T-helper 1 cell treated with Interleukin-12 subunit alpha and Interleukin-12 subunit beta and Interleukin-4 antibody, amounts not matched to agents 30 μg/mL and 1 μg/mL, for 36 hours (primary cell): Measurements from ENCODE around the gene LCP2.

Source experiments
- H3K27ac Mint-ChIP-seq: one replicate; pipeline ENCODE4 v1.8.0; 2021; ENCODE audit warnings: mild to moderate bottlenecking, mixed read lengths
- H3K27me3 Mint-ChIP-seq: one replicate; pipeline ENCODE4 v1.8.0; 2021; ENCODE audit warnings: low read depth, mixed read lengths
- H3K36me3 Mint-ChIP-seq: one replicate; pipeline ENCODE4 v1.8.0; 2021; ENCODE audit warnings: low read depth, mixed read lengths
- H3K4me1 Mint-ChIP-seq: one replicate; pipeline ENCODE4 v1.8.0; 2021; ENCODE audit warnings: low read depth, mixed read lengths
- H3K4me3 Mint-ChIP-seq: one replicate; pipeline ENCODE4 v1.8.0; 2021; ENCODE audit warnings: mild to moderate bottlenecking, moderate library complexity, mixed read lengths
- H3K9me3 Mint-ChIP-seq: one replicate; pipeline ENCODE4 v1.8.0; 2021; ENCODE audit warnings: mixed read lengths

The LCP2 gene

DNA sequence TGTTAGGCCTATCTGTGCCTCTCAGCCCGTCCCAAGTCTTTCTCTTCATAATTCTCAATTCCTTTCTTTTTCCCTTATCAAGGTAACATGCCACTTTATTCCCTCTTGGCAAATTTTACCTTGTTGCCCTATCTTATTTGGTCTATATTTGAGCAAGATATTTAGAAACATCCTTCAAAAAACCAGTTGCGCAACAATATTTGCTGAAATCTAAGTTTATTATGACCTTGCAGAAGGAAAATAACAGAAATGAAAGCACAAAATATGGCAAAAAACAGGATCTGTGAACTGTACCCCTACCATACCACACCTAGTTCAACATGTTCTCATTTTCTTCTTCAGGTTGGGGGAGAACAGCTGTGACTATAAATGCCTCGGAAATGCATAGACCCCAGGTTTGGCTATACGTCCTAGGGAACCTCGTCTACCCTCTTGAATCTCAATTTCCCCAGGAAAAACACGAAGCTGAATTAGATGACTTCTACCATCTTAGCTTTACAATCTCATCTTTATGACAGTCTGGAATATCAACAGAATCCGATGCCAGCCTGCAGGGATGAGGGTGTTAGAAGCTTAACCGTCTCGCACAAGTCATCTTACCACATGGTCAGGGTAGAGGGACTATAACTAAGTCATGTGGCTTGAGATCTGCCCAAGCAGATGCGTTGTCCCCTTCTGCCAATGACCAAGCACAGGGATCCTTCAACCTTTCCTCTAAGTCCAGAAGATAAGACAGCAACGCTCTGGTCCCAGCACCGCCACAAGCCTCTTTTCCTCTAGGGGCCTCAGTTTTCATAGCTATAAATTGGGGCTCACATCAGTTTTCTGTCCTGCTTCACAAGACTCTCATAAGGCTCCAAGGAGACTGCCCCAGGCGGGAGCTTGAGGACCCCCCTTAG is 1.3 kb downstream of the LCP2 start:
- peaks cover 68% of the 10 kb centered on the region for H3K4me1 Mint-ChIP-seq
- no peaks in the 10 kb centered on the region for H3K9me3 Mint-ChIP-seq

DNA sequence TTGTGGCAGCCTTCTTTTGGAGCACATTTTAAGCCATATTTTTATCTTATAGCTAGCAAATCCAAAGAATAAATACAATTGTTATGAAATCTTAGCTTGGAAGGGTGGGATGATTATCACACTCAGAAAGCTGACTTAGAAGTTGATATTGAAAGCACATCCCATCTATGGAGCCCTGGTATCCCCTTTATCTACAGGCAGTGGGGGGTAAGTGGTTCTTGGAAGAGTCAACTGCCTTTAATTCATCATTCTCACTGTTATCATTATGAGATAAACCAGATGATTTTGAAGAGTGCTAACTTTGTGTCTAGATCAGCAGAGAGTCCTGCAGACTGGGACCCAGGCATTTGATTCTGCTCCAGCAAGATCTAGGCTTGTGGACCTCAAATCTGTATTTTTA is 3.0 kb downstream of the LCP2 start:
- peak overlapping the region; percentile 99 for H3K4me3 Mint-ChIP-seq

More for the DNA sequence above, 1.3 kb downstream of the LCP2 start:
- Mint-ChIP-seq H3K36me3 (peaks cover 66% of the 10 kb centered on the region), H3K4me3 (peak overlapping the region; percentile 99), H3K27me3 (no peaks in the 10 kb centered on the region), H3K27ac (peak overlapping the region; percentile 87)

DNA sequence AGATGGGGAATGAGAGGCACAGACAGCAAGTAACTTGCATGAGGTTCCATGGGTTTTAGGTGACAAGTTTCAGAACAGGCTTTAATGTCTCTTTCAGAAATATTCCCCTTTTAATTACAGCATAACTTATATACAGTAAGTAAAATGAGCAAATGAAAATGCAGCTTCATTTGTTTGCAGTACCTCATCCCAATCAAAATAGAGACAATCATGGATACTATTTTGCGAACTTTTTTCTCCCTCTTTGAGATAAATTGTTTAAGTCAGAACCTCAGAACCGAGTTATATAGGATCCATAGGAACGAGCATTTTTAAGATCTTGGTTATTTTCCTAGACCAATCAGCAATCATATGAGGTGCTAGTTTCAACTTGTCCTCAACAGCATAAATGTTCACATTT is 3.5 kb downstream of the LCP2 start:
- Mint-ChIP-seq H3K27me3 (no peaks in the 10 kb centered on the region), H3K4me1 (peaks cover 71% of the 10 kb centered on the region), H3K4me3 (peak overlapping the region; percentile 99), H3K27ac (peak overlapping the region; percentile 62), H3K9me3 (no peaks in the 10 kb centered on the region), H3K36me3 (peaks cover 87% of the 10 kb centered on the region)

More for the DNA sequence above, 3.0 kb downstream of the LCP2 start:
- Mint-ChIP-seq H3K9me3 (no peaks in the 10 kb centered on the region), H3K27me3 (no peaks in the 10 kb centered on the region), H3K4me1 (peaks cover 70% of the 10 kb centered on the region), H3K27ac (peak overlapping the region; percentile 62), H3K36me3 (peaks cover 82% of the 10 kb centered on the region)

DNA sequence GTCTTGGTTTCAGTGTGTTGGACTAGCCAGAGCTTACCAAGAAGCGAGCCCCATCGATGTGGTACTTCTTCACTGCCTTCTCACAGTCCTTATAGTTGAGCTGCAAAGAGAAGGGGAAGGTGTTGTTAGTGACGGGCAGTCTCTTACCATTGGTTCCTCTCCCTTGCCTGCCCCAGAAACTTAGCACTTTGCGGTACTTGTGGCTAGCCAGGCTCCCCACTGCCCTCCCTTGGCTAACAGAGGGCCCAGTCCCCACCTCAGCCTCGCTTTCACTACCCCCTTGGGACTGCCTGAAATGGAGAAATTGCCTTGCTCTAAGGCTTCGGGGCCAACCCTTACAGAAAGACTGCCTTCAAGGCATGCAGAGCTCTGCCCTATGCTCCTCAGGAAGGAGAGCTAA is 4.3 kb downstream of the LCP2 start:
- Mint-ChIP-seq H3K9me3 (no peaks in the 10 kb centered on the region), H3K27me3 (no peaks in the 10 kb centered on the region), H3K4me1 (peaks cover 73% of the 10 kb centered on the region), H3K4me3 (peak overlapping the region; percentile 99), H3K36me3 (peaks cover 94% of the 10 kb centered on the region), H3K27ac (peak overlapping the region; percentile 87)

DNA sequence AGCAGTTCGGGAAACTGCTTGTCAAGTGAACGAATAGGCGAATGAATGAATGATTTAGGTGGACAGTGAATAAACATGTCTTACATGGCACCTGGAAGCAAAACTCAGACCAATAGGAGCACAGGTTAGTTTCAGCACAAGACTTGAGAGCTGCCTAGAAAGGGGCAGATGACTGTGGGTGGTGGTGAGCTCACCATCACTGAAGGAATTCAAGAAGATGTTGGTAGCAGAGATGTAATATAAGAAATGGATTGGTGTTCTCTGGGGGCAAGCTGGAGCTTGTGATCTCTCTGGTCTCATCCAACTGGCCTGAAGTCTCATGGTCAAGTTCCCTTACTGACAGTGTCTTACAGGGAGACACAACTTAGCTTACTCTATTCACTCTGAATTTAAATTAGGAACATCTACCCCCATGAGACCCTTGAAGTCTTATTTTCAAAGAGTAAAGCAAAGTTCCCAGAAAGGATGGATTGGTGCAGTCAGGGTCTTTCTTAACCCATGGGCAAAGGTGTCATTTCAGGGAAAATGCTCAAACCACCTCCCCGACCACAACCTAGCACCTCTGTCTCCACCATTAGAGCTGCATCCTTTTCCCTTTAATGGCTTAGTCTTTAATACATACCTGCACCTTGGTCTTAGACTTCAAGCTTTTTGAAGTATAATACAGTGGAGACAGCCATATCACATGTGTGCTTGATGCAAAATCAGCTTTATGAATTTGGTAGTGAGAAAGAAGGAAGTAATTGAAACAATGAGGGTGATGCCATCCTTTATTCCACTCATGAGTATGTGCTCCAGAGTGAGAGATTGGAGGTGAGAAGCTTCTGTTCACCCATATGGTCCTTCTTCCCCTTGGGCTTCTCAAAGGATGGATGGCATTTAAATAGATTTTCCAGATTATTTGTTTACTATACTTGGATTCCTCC is 5.1 kb downstream of the LCP2 start:
- Mint-ChIP-seq H3K27me3 (no peaks in the 10 kb centered on the region), H3K9me3 (no peaks in the 10 kb centered on the region), H3K4me3 (peak overlapping the region; percentile 99), H3K36me3 (peaks cover 98% of the 10 kb centered on the region), H3K27ac (peak overlapping the region; percentile 87), H3K4me1 (peaks cover 74% of the 10 kb centered on the region)

DNA sequence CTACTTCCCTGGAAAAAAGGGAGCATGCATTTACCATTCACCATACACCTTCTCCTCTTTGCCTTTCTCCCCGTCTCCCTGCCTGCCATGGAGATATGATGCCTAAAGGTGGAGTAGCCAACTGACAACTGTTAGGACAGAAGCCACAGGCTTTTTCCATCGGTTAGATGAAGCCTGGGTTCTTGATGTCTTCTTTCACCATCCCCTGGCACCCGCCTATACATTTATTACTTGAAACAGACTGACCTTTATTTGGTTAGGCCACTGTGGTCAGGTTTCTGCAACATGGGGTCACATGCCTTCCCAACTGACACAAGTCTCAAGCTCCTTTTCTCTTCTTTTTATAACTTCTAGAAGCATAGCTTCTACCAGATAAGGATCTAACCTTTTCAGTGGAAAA is 7.1 kb downstream of the LCP2 start:
- no peaks in the 10 kb centered on the region for H3K27me3 Mint-ChIP-seq
- peak overlapping the region; percentile 69 for H3K27ac Mint-ChIP-seq

DNA sequence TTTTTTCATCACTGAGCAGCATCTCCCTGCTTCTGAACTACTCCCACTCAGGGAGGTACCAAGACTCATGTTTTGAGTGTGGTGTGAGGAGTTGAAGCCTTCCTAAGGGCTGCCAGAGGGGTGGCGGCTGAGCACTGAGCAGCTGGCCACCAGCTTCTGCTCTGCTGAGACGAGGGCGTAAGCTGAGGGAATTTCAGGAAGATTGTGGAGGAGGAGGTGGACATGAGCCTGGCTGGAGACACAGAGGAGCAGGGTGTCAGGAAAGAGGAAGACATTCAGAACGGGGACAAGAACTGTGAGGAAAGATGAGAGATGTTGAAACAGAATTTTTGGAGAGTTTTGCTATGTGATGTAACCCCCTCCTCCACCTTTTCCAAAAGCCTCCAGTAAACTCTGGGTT is 7.8 kb downstream of the LCP2 start:
- Mint-ChIP-seq H3K27me3 (no peaks in the 10 kb centered on the region), H3K36me3 (peaks cover 99% of the 10 kb centered on the region), H3K4me3 (peak overlapping the region; percentile 69), H3K27ac (peak overlapping the region; percentile 70), H3K4me1 (peaks cover 93% of the 10 kb centered on the region), H3K9me3 (no peaks in the 10 kb centered on the region)

More for the DNA sequence above, 7.1 kb downstream of the LCP2 start:
- no peaks in the 10 kb centered on the region for H3K9me3 Mint-ChIP-seq
- H3K36me3 Mint-ChIP-seq: peaks cover 99% of the 10 kb centered on the region
- peaks cover 92% of the 10 kb centered on the region for H3K4me1 Mint-ChIP-seq
- peak overlapping the region; percentile 99 for H3K4me3 Mint-ChIP-seq

DNA sequence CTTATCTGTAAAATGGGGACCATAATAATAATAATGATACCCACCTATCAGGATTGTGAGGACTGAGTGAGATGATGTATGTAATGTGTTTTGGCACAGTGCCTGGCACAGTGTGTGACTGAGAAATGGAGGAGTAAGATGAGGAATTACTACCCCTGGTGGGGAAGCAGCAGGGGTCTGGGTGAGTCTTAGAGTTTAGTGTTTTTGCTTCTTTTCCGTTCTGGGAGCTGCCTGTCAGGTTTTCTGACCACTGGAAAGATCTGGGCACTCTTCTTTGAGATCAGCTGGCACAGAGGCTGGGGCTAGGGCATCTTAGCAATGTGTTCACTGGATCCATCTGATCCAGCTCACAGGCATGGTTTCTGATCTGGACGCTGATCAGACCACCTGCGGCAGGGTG is 8.5 kb downstream of the LCP2 start:
- H3K9me3 Mint-ChIP-seq: no peaks in the 10 kb centered on the region
- H3K36me3 Mint-ChIP-seq: peaks cover 99% of the 10 kb centered on the region
- no peaks in the 10 kb centered on the region for H3K27me3 Mint-ChIP-seq
- peak overlapping the region; percentile 69 for H3K4me3 Mint-ChIP-seq
- H3K4me1 Mint-ChIP-seq: peaks cover 93% of the 10 kb centered on the region
- H3K27ac Mint-ChIP-seq: peak overlapping the region; percentile 70

DNA sequence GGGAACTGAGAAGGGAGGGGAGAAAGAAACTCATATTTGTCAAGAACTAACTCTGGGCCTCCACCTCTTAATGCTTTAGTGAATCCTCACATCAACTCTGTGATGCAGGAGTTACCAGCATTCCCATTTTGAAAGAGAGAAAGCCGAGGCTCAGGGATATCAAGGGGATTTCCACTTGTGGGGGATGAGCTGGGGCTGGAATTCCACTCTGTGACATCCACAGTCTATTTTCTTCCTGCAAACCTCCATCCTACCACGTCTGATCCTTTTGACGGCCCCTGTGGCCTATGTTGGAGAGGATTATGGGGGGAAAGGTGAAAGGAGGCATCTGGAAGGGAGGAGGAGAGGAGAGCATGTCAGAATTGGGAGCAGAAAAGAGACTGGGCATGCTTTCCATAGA is 9.0 kb downstream of the LCP2 start:
- H3K4me1 Mint-ChIP-seq: peaks cover 92% of the 10 kb centered on the region
- no peaks in the 10 kb centered on the region for H3K27me3 Mint-ChIP-seq
- H3K27ac Mint-ChIP-seq: peak overlapping the region; percentile 66
- no peaks in the 10 kb centered on the region for H3K9me3 Mint-ChIP-seq
- peak overlapping the region; percentile 69 for H3K4me3 Mint-ChIP-seq
- H3K36me3 Mint-ChIP-seq: peaks cover 98% of the 10 kb centered on the region

DNA sequence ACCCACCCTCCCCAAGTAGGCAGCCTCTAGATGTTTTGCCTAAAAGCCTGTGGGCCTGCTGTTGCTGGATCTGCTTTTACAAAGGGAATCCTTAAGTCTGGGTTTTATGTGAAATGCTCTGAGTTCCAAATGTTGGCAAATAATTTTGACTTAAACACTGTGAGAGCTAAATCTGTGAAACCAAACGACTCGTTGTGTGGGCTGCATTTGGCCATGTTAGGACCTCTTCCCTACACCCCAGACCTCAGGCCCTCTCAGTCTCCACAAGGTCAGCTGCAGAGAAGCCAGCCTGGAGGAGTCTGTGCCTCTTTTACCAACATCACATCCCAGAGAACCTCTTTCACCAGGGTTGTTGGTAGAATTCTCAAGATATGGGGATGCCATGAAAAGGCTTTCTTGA is 9.4 kb downstream of the LCP2 start:
- peaks cover 93% of the 10 kb centered on the region for H3K4me1 Mint-ChIP-seq
- H3K27ac Mint-ChIP-seq: peak overlapping the region; percentile 21
- H3K4me3 Mint-ChIP-seq: peak overlapping the region; percentile 69
- H3K36me3 Mint-ChIP-seq: peaks cover 98% of the 10 kb centered on the region
- no peaks in the 10 kb centered on the region for H3K27me3 Mint-ChIP-seq
- no peaks in the 10 kb centered on the region for H3K9me3 Mint-ChIP-seq

DNA sequence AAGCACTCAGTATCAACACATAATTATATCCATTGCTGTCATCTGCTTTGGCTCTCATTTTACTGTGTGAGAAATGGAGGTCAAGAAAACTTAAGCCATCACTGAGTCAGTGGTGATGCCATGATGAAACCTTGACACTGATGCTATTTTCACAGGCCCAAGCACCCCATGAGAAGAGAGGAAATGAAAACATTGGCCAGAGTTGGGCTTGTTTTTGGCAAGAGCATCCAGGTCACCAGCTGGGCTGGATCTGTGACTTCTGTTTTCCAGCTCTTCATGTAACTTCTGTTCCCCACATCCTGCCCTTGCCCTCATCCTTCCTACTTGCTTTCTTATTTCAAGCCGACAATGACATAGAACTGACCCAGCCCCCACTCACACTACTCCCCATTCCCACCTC is 10.0 kb downstream of the LCP2 start:
- Mint-ChIP-seq H3K36me3 (peaks cover 98% of the 10 kb centered on the region), H3K9me3 (no peaks in the 10 kb centered on the region), H3K4me3 (peak overlapping the region; percentile 59), H3K27ac (peak overlapping the region; percentile 82), H3K27me3 (no peaks in the 10 kb centered on the region), H3K4me1 (peaks cover 93% of the 10 kb centered on the region)

DNA sequence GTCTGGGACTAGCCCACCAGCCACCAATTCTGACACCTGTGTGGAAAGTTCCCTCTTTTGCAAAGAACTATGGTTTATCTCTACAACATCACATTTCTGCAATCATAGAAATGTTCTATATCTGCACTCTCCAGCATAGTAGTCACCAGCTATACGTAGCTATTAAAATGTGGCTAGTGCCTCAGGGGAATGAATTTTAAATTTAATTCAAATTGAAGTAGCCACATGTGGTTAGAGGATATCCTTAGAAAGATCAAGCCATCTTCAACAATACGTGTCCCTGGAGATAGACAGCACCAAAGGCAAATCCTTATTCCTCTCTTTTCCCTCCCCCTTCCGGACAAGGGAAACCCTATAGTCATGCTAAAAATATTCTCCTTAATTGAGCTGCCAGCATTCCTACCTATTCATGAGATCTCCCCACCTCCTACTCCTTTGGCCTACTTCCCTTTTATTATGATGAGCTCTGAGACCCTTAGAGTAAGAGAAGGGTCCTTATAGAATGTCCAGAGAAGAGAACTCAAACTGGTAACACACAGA is 11.1 kb downstream of the LCP2 start:
- Mint-ChIP-seq H3K36me3 (peaks cover 97% of the 10 kb centered on the region), H3K4me1 (peaks cover 92% of the 10 kb centered on the region), H3K9me3 (no peaks in the 10 kb centered on the region)

DNA sequence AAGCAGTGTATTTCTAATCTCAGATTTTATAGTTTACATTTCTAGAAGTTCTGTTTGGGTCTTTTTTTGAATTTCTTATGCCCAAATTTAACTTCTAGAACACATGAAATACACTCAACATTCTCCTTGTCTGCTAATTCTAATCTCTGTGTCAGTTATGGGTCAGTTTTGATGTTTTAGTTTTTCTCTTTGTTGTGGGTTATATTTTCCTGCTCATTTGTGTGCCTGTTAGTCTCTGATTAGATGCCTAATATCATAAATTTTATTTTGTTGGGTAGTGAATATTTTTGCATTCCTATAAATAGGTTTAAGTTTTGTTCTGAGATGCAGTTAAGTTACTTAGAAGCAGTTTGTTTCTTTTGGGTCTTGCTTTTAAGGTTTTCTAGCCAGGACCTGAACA is 12.4 kb downstream of the LCP2 start:
- Mint-ChIP-seq H3K27ac (peak overlapping the region; percentile 38), H3K4me3 (peak overlapping the region; percentile 52), H3K4me1 (peaks cover 90% of the 10 kb centered on the region), H3K9me3 (no peaks in the 10 kb centered on the region), H3K27me3 (no peaks in the 10 kb centered on the region), H3K36me3 (peaks cover 90% of the 10 kb centered on the region)

More for the DNA sequence above, 11.1 kb downstream of the LCP2 start:
- no peak overlapping the region for H3K4me3 Mint-ChIP-seq
- H3K27me3 Mint-ChIP-seq: no peaks in the 10 kb centered on the region
- peak overlapping the region; percentile 43 for H3K27ac Mint-ChIP-seq

DNA sequence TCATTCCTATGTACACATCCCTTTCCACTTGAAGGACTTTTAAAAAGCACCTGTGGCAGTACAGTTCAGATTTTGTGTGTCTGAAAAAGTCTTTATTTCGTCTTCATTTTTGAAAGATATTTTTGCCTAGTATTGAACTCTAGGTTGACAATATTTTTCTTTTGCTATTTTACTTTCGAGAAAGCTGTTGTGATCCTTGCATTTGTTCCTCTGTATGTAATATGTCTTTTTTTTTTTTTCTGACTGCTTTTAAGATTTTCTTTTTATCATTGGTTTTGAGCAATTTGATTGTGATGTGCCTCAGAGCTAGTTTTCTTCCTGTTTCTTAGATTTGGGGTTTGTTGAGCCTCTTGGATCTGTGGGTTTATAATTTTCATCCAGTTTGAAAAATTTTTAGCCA is 13.3 kb downstream of the LCP2 start:
- H3K4me3 Mint-ChIP-seq: peak overlapping the region; percentile 52

More for the DNA sequence above, 13.3 kb downstream of the LCP2 start:
- Mint-ChIP-seq H3K27me3 (no peaks in the 10 kb centered on the region), H3K4me1 (peaks cover 90% of the 10 kb centered on the region), H3K36me3 (peaks cover 87% of the 10 kb centered on the region), H3K9me3 (no peaks in the 10 kb centered on the region), H3K27ac (peak overlapping the region; percentile 38)
